IPS-18a (cell line): Measurements from ENCODE around the gene RMC1.
"Not testable (repeated sequence)": the region's sequence is repeated elsewhere in the genome, so short reads cannot be mapped to it uniquely, and the experiment has no call there.

Experiments
- H3K27ac ChIP-seq: one replicate; pipeline ENCODE4 v1.5.1; 2013; ENCODE audit warnings: low read length
- H3K27me3 ChIP-seq: one replicate; pipeline ENCODE4 v1.6.1; 2013; ENCODE audit warnings: mild to moderate bottlenecking, low read length; ENCODE audit not compliant: control insufficient read depth, insufficient read depth
- H3K36me3 ChIP-seq: one replicate; pipeline ENCODE4 v1.6.1; 2013; ENCODE audit warnings: low read depth, low read length; ENCODE audit not compliant: control insufficient read depth
- H3K4me1 ChIP-seq: one replicate; pipeline ENCODE4 v1.6.1; 2013; ENCODE audit warnings: low read depth, low read length; ENCODE audit not compliant: control insufficient read depth
- H3K4me3 ChIP-seq: one replicate; pipeline ENCODE4 v1.5.1; 2013; ENCODE audit warnings: low read length
- H3K9ac ChIP-seq: one replicate; pipeline ENCODE4 v1.6.1; 2013; ENCODE audit warnings: mild to moderate bottlenecking, low read length, moderate library complexity
- H3K9me3 ChIP-seq: one replicate; pipeline ENCODE4 v1.6.1; 2013; ENCODE audit warnings: low read depth, low read length; ENCODE audit not compliant: control insufficient read depth

Gene RMC1

GRCh38 chr18:23550898-23551297 lies 47.6 kb downstream of the RMC1 start:
- Histone ChIP-seq H3K36me3 (peaks cover 67% of the 10 kb centered on the region), H3K27ac (no peak overlapping the region), H3K4me1 (no peaks in the 10 kb centered on the region), H3K27me3 (no peaks in the 10 kb centered on the region), H3K4me3 (no peak overlapping the region), H3K9ac (no peak overlapping the region), H3K9me3 (no peaks in the 10 kb centered on the region)

GRCh38 chr18:23551978-23552377 lies 48.7 kb downstream of the RMC1 start:
- H3K27me3 ChIP-seq, result no peaks in the 10 kb centered on the region
- H3K4me3 ChIP-seq, result no peak overlapping the region
- no peak overlapping the region for H3K27ac ChIP-seq
- no peaks in the 10 kb centered on the region for H3K9me3 ChIP-seq
- H3K4me1 ChIP-seq, result no peaks in the 10 kb centered on the region
- no peak overlapping the region for H3K9ac ChIP-seq
- peaks cover 67% of the 10 kb centered on the region for H3K36me3 ChIP-seq

GRCh38 chr18:23552505-23552904 lies 49.2 kb downstream of the RMC1 start:
- Histone ChIP-seq H3K4me1 (no peaks in the 10 kb centered on the region), H3K9ac (no peak overlapping the region), H3K27ac (no peak overlapping the region), H3K9me3 (no peaks in the 10 kb centered on the region), H3K27me3 (no peaks in the 10 kb centered on the region), H3K36me3 (peaks cover 65% of the 10 kb centered on the region), H3K4me3 (no peak overlapping the region)

GRCh38 chr18:23553887-23554286 lies 50.6 kb downstream of the RMC1 start:
- no peak overlapping the region for H3K4me3 ChIP-seq
- no peak overlapping the region for H3K27ac ChIP-seq
- H3K4me1 ChIP-seq, result no peaks in the 10 kb centered on the region
- no peak overlapping the region for H3K9ac ChIP-seq
- H3K27me3 ChIP-seq, result no peaks in the 10 kb centered on the region
- H3K9me3 ChIP-seq, result no peaks in the 10 kb centered on the region
- peaks cover 63% of the 10 kb centered on the region for H3K36me3 ChIP-seq

GRCh38 chr18:23556145-23556780 lies 53.0 kb downstream of the RMC1 start:
- H3K4me1 ChIP-seq, result no peaks in the 10 kb centered on the region
- H3K9me3 ChIP-seq, result no peaks in the 10 kb centered on the region
- H3K36me3 ChIP-seq, result peaks cover 76% of the 10 kb centered on the region
- no peak overlapping the region for H3K4me3 ChIP-seq
- H3K27me3 ChIP-seq, result no peaks in the 10 kb centered on the region
- no peak overlapping the region for H3K27ac ChIP-seq
- no peak overlapping the region for H3K9ac ChIP-seq

GRCh38 chr18:23557511-23557910 lies 54.2 kb downstream of the RMC1 start:
- H3K4me1 ChIP-seq, H3K27me3 ChIP-seq, H3K9me3 ChIP-seq, H3K4me3 ChIP-seq, H3K9ac ChIP-seq, H3K27ac ChIP-seq: not testable (repeated sequence)
- peaks cover 69% of the 10 kb centered on the region for H3K36me3 ChIP-seq

- no peak overlapping the region for H3K27ac ChIP-seq
- no peaks in the 10 kb centered on the region for H3K27me3 ChIP-seq
- peaks cover 45% of the 10 kb centered on the region for H3K36me3 ChIP-seq
- no peak overlapping the region for H3K4me3 ChIP-seq
- H3K9me3 ChIP-seq, result no peaks in the 10 kb centered on the region
- H3K4me1 ChIP-seq, result no peaks in the 10 kb centered on the region
- H3K9ac ChIP-seq, result no peak overlapping the region
Measured at GRCh38 chr18:23560186-23560585, 56.9 kb downstream of the RMC1 start.

- no peaks in the 10 kb centered on the region for H3K9me3 ChIP-seq
- no peaks in the 10 kb centered on the region for H3K27me3 ChIP-seq
- no peak overlapping the region for H3K9ac ChIP-seq
- no peaks in the 10 kb centered on the region for H3K4me1 ChIP-seq
- H3K27ac ChIP-seq, result no peak overlapping the region
- H3K36me3 ChIP-seq, result peaks cover 43% of the 10 kb centered on the region
- H3K4me3 ChIP-seq, result no peak overlapping the region
Measured at GRCh38 chr18:23563377-23564043, 60.2 kb downstream of the RMC1 start.

GRCh38 chr18:23565916-23566547 lies 62.7 kb downstream of the RMC1 start:
- H3K9me3 ChIP-seq, result no peaks in the 10 kb centered on the region
- H3K36me3 ChIP-seq, result peaks cover 41% of the 10 kb centered on the region
- no peaks in the 10 kb centered on the region for H3K4me1 ChIP-seq
- H3K9ac ChIP-seq, result no peak overlapping the region
- H3K27me3 ChIP-seq, result no peaks in the 10 kb centered on the region
- H3K27ac ChIP-seq, result no peak overlapping the region
- H3K4me3 ChIP-seq, result no peak overlapping the region

GRCh38 chr18:23567671-23568070 lies 64.4 kb downstream of the RMC1 start:
- Histone ChIP-seq H3K27me3 (no peaks in the 10 kb centered on the region), H3K36me3 (peaks cover 38% of the 10 kb centered on the region), H3K27ac (no peak overlapping the region), H3K4me3 (no peak overlapping the region), H3K4me1 (no peaks in the 10 kb centered on the region), H3K9ac (no peak overlapping the region), H3K9me3 (no peaks in the 10 kb centered on the region)

- Histone ChIP-seq H3K9me3 (no peaks in the 10 kb centered on the region), H3K4me3 (no peak overlapping the region), H3K27me3 (no peaks in the 10 kb centered on the region), H3K27ac (no peak overlapping the region), H3K9ac (no peak overlapping the region), H3K36me3 (peaks cover 38% of the 10 kb centered on the region), H3K4me1 (no peaks in the 10 kb centered on the region)
Measured at GRCh38 chr18:23568281-23569138, 65.2 kb downstream of the RMC1 start.
